GM18499 (cell line): ENCODE measurements around the gene RBMS2.

Experiments used
- ATAC-seq: cut with Tn5 transposase; IDR thresholded peaks from one replicate; pipeline ENCODE4 v1.9.1; 2021; ENCODE audit warnings: moderate number of reproducible peaks; ENCODE audit not compliant: insufficient read depth, unreplicated experiment

The RBMS2 gene

DNA sequence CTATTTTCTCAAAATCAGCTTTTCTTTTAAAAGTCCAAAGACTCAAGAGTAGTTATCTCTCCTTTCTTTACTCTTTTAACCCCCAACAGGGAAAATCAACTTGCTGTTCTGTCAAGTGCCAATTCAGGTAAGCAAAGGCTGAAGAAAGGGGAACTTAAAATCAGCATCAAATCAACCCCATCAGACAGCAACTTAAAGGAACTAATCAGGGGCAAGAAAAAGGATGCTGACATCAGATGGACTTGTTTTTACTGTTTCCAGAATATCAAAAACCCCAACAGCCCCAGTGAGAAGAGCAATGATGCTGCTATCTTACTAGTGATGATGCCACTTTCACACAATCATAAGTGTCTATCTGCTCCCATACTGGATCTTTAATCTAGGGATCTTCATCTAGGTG, 105.1 kb downstream of the RBMS2 start:
- no peak for ATAC-seq

DNA sequence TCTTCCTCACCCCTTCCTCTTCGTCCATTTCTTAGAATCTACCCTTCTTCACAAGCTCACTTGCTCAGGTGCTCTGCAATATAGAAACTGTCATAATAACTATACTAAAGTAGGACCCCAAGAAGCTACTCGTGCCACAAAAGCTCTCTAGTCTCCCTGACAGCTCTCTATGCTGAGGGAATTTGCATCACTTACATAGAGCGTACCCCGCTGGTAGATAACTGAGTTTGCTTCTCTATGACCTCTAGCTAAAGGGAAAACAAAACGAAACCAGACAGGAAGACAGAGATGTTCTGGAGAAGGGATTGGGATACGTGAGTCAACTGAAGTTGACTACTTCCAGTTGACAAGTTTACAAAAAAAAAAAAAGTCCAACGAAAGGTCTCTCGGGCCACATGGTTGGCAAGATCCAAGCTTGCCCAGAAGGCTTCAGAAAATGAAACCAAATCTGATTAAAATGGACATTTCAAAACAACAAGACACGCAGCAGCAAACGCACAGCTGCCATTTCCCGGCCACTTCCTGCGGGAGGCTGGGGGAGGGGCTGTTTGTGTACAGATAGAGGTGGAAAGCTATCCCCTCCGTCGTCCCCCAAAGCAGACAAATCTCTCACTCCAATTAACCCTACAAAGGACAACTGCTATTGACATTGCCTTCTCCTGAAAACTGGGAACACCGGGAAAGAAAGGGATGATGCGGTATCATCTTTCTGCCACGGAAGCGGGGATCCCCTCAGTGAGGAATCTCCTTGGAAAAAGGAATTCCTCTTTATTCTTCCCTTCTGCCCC, 107.2 kb downstream of the RBMS2 start:
- no peak for ATAC-seq

DNA sequence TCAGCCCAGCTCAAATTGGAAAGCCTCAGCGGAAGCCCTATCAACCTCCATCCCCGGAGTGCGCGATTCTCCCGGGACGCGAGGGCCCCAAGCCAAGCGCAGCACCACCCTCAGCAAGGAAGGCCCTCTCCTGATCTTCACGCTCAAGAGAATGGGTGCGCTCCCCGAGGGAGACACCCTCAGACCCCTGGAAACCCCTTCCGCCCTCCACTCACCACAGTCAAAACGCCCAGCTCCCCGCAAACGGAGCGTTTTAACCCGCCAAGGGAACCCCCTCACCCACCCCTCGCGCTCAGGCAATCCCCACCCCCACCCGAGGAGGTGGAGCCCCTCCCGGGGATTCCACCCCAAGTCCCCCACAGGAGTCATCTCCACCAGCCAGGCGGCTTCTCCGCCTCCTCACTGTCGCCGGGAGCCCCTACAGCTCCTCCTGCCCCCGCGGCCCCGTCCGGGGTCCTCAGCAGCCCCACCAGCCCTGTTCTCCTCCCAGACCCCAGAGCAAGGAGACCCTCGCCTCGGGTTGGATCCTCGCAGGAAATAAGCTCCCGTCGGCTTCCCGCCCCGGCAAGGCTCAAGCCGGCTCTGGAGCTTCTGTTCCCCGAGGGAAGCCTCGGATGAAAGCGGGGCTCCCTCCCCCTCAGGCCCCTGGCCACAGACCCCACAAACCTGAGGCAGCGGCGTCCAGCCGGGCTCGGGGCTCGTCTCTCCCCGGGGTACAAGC, 108.0 kb downstream of the RBMS2 start:
- ATAC-seq, result no peak

DNA sequence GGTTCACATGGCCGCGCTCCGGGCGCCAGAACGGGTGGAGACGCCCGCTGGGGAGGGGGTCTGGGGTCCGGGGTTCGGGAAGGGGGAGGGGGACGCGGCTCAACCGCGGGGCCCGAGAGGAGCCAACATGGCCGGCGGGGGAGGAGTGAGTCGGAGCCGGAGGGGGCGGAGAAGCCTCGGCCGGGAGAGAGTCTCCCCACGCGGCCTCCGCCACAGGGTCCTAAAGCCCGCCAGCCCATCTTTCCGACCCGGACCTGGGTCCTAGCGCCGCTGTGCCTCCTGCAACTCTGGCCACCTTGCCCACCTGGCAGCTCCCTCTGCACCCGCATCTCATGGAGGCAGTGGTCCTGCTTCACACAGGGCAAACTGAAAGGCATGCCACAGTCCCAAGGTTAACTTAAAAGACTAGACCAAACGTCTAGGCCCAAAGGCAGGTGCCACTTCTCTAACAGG, 108.6 kb downstream of the RBMS2 start, which contains the start of gene BAZ2A:
Gene BAZ2A, minus strand, starts transcription at position 147 of the 453 bp plus-strand sequence. CDS start 12,796 bp downstream, outside the sequence.
- ATAC-seq, result peak; percentile 30

DNA sequence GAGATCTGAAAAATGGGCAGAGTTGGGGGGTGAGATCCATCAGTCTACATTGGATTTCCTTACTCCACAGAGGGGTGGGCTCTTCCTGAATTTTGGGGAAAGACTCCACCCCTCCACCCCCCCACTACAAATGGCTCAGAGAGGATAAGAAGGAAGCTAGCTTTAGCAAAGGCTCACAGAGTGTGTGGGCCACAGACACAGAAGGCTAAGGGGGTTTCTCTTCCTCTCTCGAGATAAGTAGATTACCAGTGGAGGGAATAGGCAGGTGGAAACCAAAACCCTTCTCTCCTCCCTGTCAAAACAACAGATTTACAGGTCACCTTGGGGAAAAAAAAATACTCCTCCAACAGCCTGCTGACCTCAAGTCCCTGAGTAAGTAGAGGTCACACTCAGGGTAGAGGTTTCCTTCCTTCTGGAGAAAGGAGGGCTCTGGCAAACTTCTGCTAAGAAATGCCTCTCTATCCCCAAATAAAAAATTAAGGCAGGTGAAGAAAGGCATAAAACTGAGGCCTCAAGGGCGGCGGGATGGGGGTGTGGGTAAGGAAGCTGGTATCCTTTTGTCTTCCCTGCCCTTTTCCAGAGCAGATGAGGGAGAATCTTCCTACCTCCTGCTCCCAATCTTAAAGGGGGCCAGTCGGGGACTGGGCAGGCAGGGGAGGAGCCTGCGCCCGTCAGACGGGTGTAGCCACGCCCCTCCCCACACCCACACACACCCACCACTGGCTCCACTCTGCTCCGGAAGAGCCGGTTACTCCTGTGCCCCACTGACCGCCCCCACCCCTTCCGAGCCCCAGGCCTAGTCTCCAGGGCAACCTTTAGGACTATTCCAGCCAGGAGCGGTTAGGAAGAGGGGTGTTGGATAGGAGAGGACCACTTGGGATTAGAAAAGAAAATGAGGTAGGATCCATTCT, 110.4 kb downstream of the RBMS2 start:
- ATAC-seq, result no peak

DNA sequence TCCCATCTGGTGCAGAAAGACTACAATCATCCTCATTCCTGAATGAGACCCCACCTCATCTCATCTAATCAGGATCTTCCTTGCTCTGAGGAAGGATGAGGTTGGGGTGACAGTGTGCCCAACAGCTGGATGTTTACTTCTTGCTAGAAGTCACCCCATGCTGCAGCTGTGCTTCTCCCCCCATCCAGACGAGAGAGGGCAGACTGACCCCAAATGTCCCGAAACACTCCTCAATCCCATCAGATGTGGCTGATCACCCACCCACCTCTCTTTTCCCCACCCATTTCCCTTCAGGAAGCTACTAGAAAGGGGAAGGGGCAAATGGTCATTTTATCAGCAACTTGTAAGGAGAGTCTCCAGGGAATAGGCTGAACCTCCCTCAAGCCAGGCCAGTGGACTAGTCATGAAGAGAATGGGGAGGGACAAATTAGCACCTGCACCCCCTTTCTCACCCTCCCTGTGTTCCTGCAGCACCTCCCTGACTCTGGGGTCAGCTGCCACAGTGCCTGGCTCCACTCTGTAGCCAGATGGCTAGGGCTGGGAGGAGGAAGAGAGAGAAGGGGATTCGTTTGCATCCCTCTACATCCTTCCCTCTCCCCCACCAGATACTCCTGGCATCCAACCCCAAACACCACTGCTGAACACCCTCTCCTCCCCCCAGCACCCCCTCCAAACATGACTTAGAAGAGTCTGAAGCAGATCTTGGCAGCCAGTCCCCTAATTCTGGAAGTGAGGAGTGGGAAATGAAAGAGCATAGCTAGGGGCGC, 111.3 kb downstream of the RBMS2 start:
- no peak for ATAC-seq

DNA sequence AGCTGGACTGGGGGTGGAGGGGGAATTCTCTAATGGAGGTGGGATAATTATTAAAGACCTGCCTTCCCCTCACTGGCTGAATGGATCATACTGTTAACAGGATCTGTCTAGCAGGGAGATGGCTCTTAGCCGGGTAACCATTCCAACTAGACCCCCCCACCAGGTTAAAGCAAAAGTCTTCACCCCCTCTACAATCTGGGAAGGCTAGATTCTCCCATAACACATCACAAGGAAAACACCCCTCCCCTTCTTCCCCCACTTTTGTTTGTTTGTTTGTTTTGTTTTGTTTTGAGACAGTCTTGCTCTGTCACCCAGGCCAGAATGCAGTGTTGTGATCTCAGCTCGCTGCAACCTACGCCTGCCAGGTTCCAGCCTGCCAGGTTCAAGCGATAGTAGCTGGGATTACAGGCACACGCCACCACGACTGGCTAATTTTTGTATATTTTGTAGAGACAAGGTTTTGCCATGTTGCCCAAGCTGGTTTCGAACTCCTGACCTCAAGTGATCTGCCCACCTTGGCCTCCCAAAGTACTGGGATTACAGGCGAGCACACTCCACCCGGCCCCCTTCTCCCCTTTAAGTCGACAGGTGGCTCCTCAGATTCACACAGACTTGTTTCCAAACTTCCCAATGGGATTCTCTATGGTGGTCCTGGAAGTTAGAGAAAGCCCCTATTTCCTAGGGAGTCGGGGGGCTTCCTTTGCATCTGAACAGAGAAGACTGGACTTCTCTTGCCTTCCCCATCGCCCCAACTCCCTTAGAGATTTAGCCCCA, 112.0 kb downstream of the RBMS2 start:
- ATAC-seq, result no peak

DNA sequence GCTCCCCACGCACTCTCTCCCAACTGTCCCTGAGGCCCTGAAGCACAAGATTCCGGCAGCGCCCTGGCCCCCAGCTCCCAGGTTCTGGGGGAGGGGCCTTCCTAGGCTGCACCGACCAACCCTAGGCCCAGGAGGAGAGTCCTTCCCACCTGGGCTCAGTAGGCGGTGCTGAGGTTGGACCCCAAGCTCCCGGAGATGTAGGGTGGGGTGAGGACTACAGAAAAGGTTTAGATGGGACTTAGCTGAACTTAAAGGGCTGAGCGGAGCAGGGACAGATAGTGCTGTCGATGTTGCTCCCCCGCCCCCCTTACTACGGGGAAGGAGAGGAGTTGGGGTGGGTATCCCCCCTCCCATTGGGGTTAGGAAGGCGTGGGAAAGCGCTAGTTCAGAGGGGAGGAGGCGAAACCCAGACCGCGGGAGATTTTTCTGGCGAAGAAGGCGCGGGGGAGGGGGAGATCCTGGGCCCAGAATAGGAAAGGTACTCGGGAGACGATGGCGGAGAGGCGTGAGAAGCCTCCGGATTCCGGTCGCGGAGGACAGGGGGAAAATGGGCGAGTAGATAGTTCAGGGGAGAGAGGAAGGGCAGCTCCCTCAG, 112.7 kb downstream of the RBMS2 start:
- ATAC-seq, result no peak

DNA sequence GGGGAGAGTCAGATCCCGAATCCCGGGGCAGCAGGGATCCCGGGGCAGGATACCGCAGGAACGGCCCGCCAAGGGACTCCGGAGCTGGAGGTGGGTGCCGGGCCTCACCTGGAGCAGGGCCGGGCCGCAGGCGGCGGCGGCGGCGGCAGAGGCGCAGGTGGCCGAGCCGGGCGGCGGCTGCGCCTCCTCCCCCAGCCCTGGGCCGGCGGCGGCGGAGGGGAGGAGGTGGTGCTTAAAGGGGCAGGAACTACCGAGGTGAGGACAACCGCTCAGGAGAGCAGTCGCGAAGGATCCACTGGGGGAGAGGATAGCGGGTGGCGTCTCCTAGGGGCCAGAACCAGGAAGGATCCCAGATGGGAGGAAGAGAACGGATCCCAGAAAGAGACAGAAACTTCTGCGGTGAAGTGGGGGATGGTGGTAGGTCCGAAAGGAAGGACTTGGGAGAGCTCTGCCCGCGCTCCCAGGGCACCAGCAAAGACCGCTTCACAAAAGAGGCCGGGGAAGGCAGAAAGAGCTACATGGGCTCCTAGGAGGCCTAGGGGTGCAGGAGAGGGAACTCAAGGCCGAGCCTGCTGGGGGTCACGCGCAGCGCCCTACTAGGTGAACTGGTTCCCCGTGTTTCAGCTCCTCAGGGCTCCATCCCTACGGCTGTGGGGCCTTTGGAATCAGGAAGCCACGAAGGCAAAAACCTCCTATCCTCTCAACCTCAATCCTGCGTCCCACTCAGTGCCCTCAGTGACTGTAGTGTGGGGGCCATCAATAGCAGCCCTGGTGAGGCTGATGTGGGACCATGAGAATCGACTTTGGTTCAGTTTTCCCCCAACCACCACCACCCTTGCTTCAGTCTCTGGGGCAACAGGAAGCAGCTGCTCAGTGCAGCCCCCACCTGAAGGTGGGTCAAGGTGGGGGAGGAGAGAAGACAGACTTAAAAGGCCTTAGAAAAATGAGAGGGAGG, 113.5 kb downstream of the RBMS2 start:
- ATAC-seq, result no peak

DNA sequence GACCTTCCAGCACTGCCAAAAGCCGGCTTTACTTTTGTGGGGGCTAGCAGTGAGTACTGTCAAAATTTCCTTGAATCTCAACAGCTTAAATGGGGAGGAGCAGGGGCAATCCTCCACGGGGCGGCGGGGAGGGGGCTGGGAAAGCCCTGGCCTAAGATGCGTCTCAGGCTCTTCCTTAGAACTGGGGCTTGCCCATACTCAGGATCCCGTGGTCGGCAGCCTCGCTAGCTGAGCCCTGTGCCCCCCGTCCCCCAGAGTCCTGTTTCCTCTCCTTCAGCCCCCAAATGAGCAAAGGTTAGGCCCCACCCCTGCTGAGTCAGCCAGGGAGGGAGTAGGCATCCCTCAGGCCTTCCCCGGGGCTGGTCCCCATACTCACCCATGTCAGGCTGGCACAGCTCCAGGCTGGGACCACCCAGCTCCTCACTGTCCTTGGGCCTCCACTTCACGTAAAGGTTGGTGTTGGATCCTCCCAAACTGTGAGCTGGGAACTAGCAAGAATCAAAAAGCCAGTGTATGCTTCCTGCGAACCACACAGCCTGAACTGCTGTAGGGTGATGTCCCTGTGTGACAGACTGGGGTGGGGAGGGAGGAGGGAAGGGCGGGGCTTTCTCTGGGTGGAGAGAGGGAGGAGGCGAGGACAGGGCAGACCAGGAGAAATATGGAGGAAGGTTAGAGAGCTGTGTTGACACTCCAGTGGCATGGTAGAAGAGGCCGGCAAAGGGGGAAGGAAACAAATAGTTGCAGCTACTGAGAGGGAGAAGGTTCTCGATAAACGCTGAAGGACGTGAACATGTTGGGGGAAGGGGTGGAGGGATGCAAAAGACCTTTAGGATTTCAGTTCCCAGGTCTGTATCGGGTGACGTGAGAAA, 114.4 kb downstream of the RBMS2 start:
- ATAC-seq, result peak; percentile 17

DNA sequence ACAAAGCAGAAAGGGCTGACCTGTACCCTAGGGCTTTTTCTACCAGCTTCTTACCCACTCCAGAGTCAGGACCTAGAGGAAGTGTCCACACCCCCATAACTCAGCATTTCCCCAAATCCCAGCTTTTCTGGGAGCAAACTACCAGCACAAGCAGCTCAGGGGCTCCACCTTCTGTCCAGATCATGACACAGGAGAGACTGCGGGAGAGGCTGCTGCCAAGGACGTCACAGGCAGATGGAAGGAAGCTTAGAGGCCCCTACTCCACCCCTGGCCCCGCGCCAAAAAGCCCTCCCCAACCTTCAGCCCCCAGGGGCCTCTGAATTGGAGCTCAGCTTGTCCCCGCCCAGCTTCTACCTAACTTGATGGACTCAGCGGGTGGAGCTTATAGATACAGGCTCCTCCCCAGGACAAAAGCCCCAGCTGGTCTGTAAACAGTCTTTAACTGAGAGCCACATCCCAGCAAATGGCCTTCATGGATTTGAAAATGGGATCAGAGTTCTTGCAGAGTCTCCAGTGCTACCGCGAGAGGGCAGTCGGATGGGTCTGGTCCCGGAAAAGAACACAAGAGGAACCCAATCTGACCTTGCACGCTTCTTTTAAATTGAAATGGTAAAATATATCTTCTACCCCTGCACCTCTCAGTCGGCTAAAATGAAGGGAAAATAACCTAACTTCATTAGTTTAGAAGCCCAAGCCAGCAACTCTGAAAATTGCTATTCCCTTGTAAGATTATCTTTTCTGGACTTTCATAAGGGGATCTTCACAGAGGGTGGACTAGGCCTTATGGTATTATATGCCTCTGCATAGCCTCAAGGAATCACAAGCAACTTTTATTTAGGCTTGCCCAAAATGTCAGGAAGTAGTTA, 115.3 kb downstream of the RBMS2 start:
- peak; percentile 38 for ATAC-seq

DNA sequence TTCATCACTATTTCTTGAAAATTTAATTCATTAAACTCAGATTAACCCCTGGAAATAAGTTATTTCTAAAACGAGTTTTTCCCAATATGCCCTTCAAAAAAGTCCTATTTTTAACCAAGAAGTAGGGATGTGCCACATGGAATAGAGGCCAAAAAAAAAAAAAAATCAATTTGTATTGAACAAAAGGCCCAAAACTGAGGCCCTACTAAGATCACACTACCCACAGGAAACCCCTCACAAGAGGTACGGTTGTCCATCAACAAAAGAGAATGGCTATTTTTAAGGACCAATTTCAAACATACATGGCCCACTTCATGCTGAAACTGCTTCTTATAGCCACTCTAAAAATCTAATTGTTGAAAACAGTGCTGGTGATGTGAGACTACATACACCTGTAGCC, 116.0 kb downstream of the RBMS2 start:
- no peak for ATAC-seq

DNA sequence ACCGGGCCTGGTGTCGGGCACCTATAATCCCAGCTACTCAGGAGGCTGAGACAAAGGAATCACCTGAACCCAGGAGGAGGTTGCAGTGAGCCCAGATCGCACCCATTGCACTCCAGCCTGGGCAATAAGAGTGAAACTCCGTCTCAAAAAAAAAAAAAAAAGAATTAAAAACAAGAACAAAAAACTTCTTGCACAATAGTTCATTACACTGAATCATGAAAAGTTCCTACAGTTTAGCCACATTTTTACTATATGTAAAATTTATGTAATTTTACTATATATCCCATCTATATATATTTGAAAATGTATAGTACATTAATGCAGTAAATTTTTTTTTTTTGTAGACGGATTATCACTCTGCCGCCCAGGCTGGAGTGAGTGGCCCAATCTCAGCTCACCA, 119.6 kb downstream of the RBMS2 start:
- ATAC-seq, result no peak

DNA sequence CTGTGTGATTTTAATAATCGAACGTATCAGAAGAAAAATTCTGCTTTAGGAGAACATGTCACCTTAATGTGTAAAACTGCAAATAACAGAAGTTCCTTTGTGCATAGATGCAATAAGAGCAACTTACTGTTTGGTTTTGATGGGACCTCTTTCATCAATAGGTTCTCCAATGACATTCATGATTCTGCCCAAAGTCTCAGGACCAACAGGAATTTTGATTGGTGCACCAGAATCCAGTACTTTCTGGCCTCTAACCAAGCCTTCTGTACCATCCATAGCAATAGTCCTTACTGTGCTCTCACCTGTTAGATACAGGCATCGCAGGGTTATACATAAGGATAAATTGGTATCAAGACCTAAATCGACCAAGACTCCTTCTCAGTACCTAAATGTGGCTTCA, 123.0 kb downstream of the RBMS2 start:
- ATAC-seq, result no peak

DNA sequence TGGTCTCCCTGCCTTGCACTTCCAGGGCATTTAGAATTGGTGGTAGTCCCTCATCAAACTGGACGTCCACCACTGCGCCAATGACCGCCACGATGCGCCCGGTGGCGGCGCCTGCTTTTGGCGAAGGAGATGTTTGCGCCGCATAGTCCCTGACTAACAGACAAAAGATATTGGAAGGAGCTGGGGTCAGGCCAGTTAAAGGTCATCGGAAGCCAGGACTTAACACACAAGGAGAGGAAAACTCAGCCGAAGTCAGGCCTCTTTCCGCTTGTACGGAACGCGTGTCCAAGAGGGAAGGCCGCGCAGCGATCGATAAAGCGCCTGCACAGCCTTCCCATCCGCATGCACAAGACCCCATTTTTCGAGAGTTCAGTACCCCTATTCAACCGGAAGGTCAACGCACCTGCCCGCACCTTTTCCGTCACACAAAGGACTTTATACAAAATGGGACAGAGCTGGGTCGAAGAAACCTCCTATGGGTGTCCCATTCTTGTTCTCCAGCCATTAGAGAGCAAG, 123.6 kb downstream of the RBMS2 start:
- ATAC-seq, result no peak
